ENCODE data around the gene CYP3A4. TPM values are rescaled to one million over a fixed set of nuclear protein-coding genes. Genes with fewer than 3 reads are reported as not detected.
"Not testable (repeated sequence)": the region's sequence is repeated elsewhere in the genome, so short reads cannot be mapped to it uniquely, and the experiment has no call there.

The CYP3A4 gene
- total RNA-seq, 4 donors from 2014 or later, result 10.0 to 44.9 (median 22.1) TPM; not detected in 1

DNA sequence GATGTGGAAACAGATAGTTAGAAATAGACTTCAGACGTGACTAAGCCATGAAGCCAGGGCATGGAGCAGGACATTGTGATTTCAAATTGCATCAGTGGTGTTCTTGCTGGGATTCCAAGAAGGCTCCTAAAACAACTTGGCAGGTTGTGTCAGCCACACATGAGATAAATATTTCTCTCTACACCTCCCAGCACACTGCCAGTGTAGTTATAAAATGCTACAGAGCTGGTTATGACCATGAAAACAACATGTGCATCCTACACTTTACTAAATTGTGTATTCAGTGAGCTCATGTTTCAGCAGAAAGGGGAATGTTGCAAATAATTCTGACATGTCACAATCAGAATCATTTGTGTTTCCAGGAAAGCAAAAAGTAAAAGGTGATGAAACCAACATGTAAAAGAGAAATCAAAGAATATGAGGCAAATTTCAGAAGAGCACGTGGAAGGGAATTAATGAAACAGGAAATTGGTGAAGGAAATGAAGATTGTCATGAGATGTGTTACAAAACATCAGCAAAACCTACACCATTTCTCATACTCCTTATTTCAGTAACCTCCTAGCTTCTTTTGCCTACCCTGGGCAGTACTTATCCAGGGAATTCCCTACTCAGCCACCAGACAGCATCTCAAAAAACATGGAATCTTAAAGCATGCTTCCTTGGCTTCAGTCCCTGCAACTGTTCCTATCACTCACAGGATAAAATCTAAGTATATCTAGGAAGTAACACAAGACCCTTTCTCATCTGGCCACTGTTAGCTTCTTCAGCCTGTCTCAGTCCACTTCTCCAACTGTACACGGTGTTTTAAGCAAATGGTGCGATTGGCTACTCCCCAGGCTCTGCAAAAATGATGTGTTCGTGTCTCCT is 43.2 kb downstream of the CYP3A4 start:
- Histone ChIP-seq H3K4me3 (no peak overlapping the region), H3K27me3 (no peaks in the 10 kb centered on the region), H3K9me3 (no peaks in the 10 kb centered on the region), H3K36me3 (no peaks in the 10 kb centered on the region), H3K27ac (no peak overlapping the region), H3K4me1 (no peaks in the 10 kb centered on the region)
- in situ Hi-C loops (cut with MboI; ENCODE audit: low pct_ligation_motif_present in 1 of 4, low pct_unique_long_range_greater_than_20kb in 1 of 4, low sequenced_read_pairs in 3 of 4) (no loop called here), intact Hi-C loops (cut with DNase I; ENCODE audit: low total_unique reads) (no loop called here)
- DNase-seq, result no peak
- 54 to 83% methylated on average over 2 to 5 of the region's 5 CpGs for WGBS, 2 donors (ENCODE audit: low coverage in 1 of 2)
- no peak for TF ChIP-seq EP300 (IDR thresholded peaks at IDR 0.05; ENCODE audit: low read depth)
- no peak for TF ChIP-seq POLR2AphosphoS5 (IDR thresholded peaks at IDR 0.05)
- TF ChIP-seq, protein P1, sequence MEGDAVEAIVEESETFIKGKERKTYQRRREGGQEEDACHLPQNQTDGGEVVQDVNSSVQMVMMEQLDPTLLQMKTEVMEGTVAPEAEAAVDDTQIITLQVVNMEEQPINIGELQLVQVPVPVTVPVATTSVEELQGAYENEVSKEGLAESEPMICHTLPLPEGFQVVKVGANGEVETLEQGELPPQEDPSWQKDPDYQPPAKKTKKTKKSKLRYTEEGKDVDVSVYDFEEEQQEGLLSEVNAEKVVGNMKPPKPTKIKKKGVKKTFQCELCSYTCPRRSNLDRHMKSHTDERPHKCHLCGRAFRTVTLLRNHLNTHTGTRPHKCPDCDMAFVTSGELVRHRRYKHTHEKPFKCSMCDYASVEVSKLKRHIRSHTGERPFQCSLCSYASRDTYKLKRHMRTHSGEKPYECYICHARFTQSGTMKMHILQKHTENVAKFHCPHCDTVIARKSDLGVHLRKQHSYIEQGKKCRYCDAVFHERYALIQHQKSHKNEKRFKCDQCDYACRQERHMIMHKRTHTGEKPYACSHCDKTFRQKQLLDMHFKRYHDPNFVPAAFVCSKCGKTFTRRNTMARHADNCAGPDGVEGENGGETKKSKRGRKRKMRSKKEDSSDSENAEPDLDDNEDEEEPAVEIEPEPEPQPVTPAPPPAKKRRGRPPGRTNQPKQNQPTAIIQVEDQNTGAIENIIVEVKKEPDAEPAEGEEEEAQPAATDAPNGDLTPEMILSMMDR (IDR thresholded peaks at IDR 0.05), result no peak
- no peak for TF ChIP-seq POLR2A (IDR thresholded peaks at IDR 0.05)

DNA sequence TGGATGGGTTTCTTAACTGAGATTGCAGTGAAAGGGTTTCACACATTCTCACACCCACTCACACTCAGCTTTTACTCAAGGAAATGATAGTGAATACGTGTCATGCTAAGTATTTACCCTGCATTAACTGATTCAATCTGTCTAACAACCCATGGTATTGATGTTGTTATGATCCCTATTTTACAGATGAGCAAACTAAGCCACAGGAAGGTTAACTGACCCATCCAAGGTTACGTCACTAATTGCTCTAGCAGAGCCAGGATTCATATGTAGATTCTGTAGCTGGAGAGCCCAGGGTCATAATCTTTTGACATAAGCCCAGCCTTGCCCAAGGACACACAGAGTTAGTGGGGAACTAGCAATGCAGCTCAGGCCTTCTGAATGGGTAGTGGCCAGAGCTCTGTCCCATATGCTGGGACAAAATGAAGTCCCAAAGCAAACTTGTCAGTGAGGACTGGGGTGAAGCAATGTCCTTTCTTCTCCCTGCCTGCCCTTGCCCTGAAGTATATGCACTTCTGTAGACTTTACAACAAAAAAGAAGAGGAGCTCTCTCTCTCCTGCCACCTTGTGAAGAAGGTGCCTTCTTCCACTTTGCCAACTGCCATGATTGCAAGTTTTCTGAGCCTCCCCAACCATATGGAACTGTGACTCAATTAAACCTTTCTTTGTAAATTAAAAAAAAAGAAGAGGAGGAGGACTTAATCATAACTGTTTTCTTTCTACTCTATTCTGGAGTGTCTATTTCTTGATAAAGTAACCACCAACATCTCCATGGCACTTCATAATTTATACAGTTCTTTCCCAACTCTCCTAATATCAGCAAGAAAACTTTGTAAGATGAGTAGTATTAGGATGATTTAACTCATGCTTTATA is 44.0 kb downstream of the CYP3A4 start:
- H3K4me1 ChIP-seq, result no peaks in the 10 kb centered on the region
- H3K27ac ChIP-seq, result no peak overlapping the region
- TF ChIP-seq POLR2AphosphoS5 (IDR thresholded peaks at IDR 0.05), result no peak
- TF ChIP-seq, protein P1 (IDR thresholded peaks at IDR 0.05), result no peak
- no peak for TF ChIP-seq POLR2A (IDR thresholded peaks at IDR 0.05)
- no peak for TF ChIP-seq EP300 (IDR thresholded peaks at IDR 0.05; ENCODE audit: low read depth)
- H3K36me3 ChIP-seq, result no peaks in the 10 kb centered on the region
- no peak overlapping the region for H3K4me3 ChIP-seq
- in situ Hi-C loops (cut with MboI; ENCODE audit: low pct_ligation_motif_present in 1 of 4, low pct_unique_long_range_greater_than_20kb in 1 of 4, low sequenced_read_pairs in 3 of 4) (no loop called here), intact Hi-C loops (cut with DNase I; ENCODE audit: low total_unique reads) (no loop called here)
- no peaks in the 10 kb centered on the region for H3K27me3 ChIP-seq
- 80 to 91% methylated on average over 2 of the region's 2 CpGs for WGBS, 2 donors (ENCODE audit: low coverage in 1 of 2)
- H3K9me3 ChIP-seq, result no peaks in the 10 kb centered on the region
- no peak for DNase-seq

DNA sequence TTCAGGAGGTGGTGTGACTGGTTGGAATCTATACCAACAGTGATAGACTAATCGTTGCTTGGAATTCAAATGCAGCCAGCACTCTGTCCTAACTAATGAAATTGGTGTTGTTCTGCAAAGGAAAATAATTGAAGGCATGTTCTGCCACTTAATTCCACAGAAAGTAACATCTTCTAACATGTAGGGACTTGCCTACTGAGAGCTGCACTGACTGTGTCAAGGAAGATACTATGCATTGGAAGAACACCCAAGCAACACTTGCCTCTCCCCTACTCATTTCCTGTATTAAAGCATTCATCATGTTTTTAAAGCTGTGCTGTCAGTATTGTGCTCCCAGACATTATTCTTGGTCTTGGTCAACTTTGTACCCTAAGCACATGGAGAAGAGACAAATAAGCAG is 46.3 kb downstream of the CYP3A4 start:
- Histone ChIP-seq H3K4me3 (no peak overlapping the region), H3K36me3 (no peaks in the 10 kb centered on the region), H3K9me3 (no peaks in the 10 kb centered on the region), H3K4me1 (no peaks in the 10 kb centered on the region), H3K27ac (no peak overlapping the region), H3K27me3 (no peaks in the 10 kb centered on the region)
- in situ Hi-C loops (cut with MboI; ENCODE audit: low pct_ligation_motif_present in 1 of 4, low pct_unique_long_range_greater_than_20kb in 1 of 4, low sequenced_read_pairs in 3 of 4), result no loop called here
- intact Hi-C loops (cut with DNase I; ENCODE audit: low total_unique reads), result no loop called here
- no peak for DNase-seq
- TF ChIP-seq, protein P1 (IDR thresholded peaks at IDR 0.05), result no peak
- no peak for TF ChIP-seq POLR2A (IDR thresholded peaks at IDR 0.05)
- no peak for TF ChIP-seq EP300 (IDR thresholded peaks at IDR 0.05; ENCODE audit: low read depth)
- no peak for TF ChIP-seq POLR2AphosphoS5 (IDR thresholded peaks at IDR 0.05)
- WGBS, 2 donors (ENCODE audit: low coverage in 1 of 2), result 60 to 97% methylated on average over 1 of the region's 1 CpG

DNA sequence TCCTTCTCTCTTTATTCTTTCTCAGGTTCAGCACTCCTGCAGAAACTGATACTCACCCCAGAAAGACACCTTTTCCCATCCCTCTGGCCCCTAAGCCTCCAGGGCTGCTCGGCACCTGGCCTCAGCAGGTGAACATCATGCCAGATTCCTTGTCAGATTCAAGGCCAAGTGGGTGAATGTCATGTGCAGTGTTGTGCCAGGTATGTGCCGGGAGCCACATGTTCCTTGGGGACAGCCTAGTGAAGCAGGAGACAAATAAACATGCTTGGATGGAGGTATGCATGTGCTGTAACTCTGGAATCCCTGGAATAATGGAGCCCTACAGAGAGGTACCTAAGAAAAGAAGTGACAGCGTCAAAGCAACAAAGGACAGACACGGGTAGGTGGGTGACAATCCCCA is 47.3 kb downstream of the CYP3A4 start:
- WGBS, 2 donors (ENCODE audit: low coverage in 1 of 2), result 93% methylated on average over 4 of the region's 4 CpGs; no CpG with 5 or more reads in 1 of the 2 donors
- H3K27me3 ChIP-seq; H3K36me3 ChIP-seq; H3K27ac ChIP-seq; DNase-seq; H3K9me3 ChIP-seq; H3K4me3 ChIP-seq; H3K4me1 ChIP-seq; in situ Hi-C loops (cut with MboI; ENCODE audit: low pct_ligation_motif_present in 1 of 4, low pct_unique_long_range_greater_than_20kb in 1 of 4, low sequenced_read_pairs in 3 of 4); intact Hi-C loops (cut with DNase I; ENCODE audit: low total_unique reads): not testable (repeated sequence)

All from transverse colon (tissue), 4 donors.